ENCODE results near the gene WDR89.
"Not testable (repeated sequence)": the region's sequence is repeated elsewhere in the genome, so short reads cannot be mapped to it uniquely, and the experiment has no call there.

Gene WDR89

GRCh38 chr14:63663428-63664341 lies 22.0 kb upstream of the WDR89 start:
- DNase-seq (ENCODE audit: low spot score) = no peak
- TF ChIP-seq CTCF (IDR thresholded peaks at IDR 0.05; ENCODE audit: extremely low read depth, missing control alignments) = no peak

DNA sequence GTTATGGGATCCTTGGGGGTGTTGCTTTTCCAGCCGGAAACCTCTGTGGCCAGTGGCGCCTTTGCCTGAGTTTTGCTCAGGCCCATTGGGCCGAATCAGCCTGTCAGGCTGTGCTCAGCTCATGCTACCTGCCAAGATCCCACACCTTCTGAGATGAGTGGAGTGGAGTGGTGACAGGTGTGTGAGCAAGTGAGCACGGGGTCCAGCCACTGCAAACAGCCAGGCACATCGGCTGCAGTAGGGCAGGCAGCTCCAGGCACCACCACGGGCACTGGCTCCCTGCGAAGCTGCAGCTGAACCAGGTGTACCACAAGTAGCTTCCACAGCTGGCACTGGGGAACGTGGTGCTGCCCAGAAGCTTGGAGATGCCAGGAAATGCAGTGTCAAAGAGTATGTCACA lies 21.1 kb upstream of the WDR89 start:
- TF ChIP-seq CTCF (IDR thresholded peaks at IDR 0.05; ENCODE audit: extremely low read depth, missing control alignments) = no peak
- DNase-seq (ENCODE audit: low spot score) = no peak

- not testable (repeated sequence) for DNase-seq (ENCODE audit: low spot score)
Measured at GRCh38 chr14:63661881-63662280, 20.2 kb upstream of the WDR89 start.

DNA sequence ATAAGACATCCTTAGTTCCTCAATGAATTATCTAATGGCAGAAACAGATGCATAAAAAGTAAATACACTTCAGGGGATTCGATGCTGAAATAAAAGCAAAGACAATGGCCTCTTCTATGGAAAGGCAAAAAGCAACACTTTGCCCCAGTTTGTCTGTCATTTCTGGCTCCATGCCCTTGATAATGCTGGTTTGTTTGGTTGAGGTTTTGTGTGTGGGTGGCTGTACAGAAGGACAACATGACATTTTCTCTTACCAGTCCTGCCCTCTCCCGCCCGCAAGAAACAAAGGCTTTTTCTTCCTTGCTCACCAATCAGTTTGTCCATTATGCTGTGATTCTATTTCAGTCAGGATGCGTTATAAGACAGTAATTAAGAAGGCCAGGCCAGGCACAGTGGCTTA lies 18.1 kb upstream of the WDR89 start:
- no peak for DNase-seq (ENCODE audit: low spot score)
- no peak for TF ChIP-seq CTCF (IDR thresholded peaks at IDR 0.05; ENCODE audit: extremely low read depth, missing control alignments)

- DNase-seq (ENCODE audit: low spot score) = no peak
Measured at GRCh38 chr14:63656194-63656593, 14.5 kb upstream of the WDR89 start.

DNA sequence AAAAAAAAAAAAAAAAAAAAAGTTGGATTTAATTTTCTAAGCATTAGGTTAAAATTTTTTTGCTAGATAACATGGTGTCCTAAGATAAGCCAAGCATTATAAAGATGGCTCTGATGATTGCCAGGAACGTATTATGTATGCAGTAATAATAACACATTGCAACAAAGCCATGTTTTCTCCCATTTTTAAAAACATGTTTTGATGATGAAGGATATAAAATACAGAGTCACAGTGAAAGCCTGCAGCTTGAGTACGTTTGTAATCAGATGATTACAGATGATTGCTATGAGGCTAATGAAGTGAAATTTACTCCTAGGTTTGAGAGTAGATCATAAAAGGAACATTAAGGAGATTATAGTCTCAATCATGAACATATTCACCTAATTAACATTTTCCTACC lies 13.3 kb upstream of the WDR89 start:
- DNase-seq (ENCODE audit: low spot score) = no peak
- TF ChIP-seq CTCF (IDR thresholded peaks at IDR 0.05; ENCODE audit: extremely low read depth, missing control alignments) = no peak

More at GRCh38 chr14:63656194-63656593, 14.5 kb upstream of the WDR89 start:
- no peak for TF ChIP-seq CTCF (IDR thresholded peaks at IDR 0.05; ENCODE audit: extremely low read depth, missing control alignments)

DNA sequence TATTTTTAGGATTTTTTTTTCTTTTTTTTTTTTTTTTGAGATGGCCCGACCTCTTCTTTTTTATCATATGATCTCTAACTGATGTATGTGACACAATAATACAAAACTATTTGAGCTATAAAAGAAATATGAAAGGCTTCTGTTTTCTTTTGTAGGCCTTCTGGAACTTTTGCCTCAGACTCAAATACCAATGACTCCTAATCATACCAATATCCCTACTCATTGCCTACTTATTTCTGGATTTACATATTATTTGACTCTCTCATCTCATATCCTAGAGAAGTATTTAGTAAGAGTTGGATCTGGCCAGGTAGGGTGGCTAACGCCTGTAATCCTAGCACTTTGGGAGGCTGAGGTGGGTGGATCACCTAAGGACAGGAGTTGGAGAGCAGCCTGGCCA lies 12.7 kb upstream of the WDR89 start:
- DNase-seq (ENCODE audit: low spot score) = no peak
- no peak for TF ChIP-seq CTCF (IDR thresholded peaks at IDR 0.05; ENCODE audit: extremely low read depth, missing control alignments)

DNA sequence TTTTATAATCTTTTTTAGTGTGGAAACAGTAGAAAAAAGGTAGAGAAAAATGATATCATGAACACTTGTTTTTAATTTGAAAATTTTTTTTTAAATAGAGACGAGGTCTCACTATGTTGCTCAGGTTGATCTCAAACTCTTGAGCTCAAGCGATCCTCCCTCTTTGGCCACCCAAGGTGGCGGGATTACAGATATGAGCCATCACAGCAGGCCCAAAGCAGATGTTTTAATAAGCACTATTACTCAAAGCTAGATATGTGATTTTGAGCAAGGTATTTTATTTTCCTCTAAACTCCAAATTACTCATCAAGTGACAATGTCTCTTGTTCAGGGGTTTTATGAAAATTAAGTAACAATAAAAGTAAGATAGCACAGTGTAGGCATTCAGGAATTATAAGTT lies 10.7 kb upstream of the WDR89 start:
- TF ChIP-seq CTCF (IDR thresholded peaks at IDR 0.05; ENCODE audit: extremely low read depth, missing control alignments) = no peak
- no peak for DNase-seq (ENCODE audit: low spot score)
